HG03097 (cell line): ENCODE results near the gene TLCD3B.
A peak's percentile ranks its signal among the peaks of the same experiment; 100 is the strongest.
"Not testable (repeated sequence)": the region's sequence is repeated elsewhere in the genome, so short reads cannot be mapped to it uniquely, and the experiment has no call there.

ENCODE experiments used
- ATAC-seq: cut with Tn5 transposase; IDR thresholded peaks from one replicate; pipeline ENCODE4 v1.9.1; 2021; ENCODE audit not compliant: unreplicated experiment, low FRiP score

Gene TLCD3B

GRCh38 chr16:30063278-30063892 is 32.3 kb upstream of the TLCD3B start:
- ATAC-seq = no peak

GRCh38 chr16:30060836-30061554 is 29.9 kb upstream of the TLCD3B start:
- no peak for ATAC-seq

GRCh38 chr16:30060346-30060745 is 29.3 kb upstream of the TLCD3B start:
- ATAC-seq = no peak

GRCh38 chr16:30054959-30055553 is 24.0 kb upstream of the TLCD3B start:
- ATAC-seq = no peak

GRCh38 chr16:30054451-30054850 is 23.4 kb upstream of the TLCD3B start:
- ATAC-seq = no peak

- no peak for ATAC-seq
These were observed 22.4 kb upstream of the TLCD3B start for GRCh38 chr16:30053376-30054015.

DNA sequence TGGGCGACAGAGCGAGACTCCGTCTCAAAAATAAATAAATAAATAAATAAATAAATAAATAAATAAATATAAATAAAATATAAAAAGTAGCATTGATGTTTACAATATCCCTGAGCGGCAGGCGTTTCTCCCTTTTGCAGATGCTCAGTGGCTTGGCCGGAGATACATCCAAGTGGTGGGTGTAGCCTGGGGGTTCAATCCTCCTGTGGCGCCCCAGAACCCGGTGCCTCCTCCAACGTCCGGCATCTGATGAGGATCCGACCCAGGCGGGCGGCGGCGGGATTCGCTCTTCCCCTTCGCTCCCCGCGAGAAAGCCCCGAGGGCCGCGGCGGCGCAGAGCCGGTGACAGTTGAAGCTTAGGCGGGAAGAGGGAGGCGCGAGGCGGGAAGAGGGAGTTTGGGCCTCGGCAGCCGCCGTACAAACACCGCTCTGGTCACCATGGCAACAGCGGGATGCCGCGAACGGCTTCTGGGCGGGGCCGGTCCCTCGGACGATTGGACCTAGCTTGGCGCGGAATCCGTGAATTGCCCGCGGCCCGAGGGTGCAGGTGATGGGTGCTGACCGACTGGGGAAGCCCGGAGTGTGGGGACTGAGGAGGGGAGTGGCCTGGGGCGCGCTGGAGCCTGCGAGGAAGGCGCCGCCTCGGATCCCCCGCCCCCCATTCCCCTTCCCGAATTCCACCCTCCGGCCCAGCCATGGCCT is 21.8 kb upstream of the TLCD3B start:
- ATAC-seq = peak; percentile 61

GRCh38 chr16:30051518-30051917 is 20.4 kb upstream of the TLCD3B start:
- ATAC-seq = no peak

GRCh38 chr16:30049871-30050270 is 18.8 kb upstream of the TLCD3B start:
- no peak for ATAC-seq

DNA sequence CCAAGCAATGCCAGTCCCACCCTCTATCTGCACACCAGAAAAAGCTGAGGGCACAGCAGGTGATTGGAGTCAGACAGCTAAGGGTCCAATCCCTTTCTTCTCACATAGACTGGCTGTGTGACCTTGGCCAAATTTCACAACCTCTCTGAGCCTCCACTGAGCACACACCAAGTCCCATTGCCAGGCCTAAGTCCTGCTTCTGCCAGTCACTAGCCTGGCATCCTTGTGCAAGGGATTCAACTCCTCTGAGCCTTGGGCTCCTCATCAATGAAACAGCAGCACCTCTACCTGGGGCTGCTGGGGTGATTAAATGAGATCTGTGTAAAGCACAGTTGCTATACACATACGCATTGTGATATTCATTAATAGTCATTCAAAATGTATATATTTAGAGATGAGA is 15.5 kb upstream of the TLCD3B start:
- ATAC-seq = no peak

- no peak for ATAC-seq
These were observed 15.1 kb upstream of the TLCD3B start for GRCh38 chr16:30046178-30046577.

DNA sequence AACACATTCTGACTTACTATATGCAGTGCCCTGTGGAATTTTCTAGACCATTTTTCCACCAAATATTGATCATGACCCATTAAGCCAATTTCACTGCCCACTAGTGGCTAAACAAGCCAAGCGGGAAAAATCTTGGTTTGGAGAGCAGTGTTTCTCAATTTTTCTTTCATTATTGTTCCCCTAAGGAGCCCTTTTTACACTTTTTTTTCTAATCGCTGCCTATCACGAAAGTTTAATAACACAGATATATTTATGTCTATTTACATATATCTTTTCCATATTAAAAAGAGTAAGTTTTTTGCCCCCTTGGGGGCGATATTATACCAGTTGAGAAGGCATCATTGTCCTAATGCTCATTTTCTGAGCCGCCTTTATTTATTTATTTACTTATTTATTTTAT is 10.8 kb upstream of the TLCD3B start:
- no peak for ATAC-seq

DNA sequence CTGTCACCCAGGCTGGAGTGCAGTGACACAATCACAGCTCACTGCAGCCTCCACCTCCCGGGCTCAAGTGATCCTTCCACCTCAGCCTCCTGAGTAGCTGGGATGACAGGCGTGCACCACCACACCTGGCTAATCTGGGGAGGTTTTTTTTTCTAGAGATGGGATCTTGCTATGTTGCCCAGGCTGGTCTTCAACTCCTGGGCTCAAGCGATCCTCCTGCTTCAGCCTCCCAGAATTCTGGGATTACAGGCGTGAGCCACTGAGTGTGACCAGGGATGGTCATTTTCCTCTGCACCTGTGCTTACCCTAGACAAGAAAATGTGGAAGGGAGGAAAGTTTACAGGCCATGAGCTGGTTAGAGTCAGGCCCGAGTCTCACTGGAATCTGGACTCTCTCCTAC is 9.6 kb upstream of the TLCD3B start:
- not testable (repeated sequence) for ATAC-seq

- no peak for ATAC-seq
These were observed 9.2 kb upstream of the TLCD3B start for GRCh38 chr16:30040221-30040620.

DNA sequence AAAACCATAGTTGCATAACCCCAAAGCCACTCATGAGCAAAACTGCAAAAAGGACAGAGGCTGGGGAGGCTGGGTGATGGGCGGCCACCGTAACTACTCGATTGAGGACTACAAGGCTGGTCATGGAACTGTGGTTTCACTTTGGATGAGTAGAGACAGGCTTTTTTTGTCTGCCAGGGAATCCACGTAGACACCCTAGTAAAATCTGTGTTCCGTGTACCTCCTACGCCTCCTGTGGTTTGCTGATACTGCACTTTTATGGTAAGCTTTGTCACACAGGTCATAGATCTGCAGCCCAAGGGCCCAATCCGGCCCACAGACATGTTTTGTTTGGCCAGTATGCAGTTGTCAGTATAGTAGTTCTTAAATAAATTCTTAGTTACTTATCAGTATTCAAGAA is 2.2 kb upstream of the TLCD3B start:
- ATAC-seq = no peak

GRCh38 chr16:30032083-30032819 is 1.2 kb upstream of the TLCD3B start:
- ATAC-seq = no peak

DNA sequence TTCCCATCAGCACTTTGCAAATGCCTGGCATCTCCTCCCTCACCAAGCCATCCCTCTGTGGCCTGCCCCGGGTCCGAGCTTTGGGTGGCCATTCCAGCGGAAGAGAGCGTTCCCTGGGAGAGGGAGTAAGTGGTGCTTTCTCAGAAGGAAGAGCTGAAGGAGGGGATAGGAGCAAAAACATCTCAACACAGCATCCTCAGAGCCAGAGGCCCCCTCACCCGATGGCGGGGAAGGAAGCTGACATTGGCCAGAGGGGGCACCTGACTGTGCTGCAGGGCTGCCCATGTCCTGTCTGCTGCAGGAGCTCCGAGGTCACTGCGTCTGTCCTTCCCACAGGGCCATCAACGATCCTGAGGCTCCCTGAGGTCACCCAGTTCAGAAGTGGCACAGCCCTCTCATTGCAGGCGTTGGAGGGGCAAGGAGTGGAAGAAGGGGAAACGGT is 427 bp upstream of the TLCD3B start:
- ATAC-seq = no peak

- ATAC-seq = no peak
These were observed 923 bp downstream of the TLCD3B start for GRCh38 chr16:30030011-30030685.

DNA sequence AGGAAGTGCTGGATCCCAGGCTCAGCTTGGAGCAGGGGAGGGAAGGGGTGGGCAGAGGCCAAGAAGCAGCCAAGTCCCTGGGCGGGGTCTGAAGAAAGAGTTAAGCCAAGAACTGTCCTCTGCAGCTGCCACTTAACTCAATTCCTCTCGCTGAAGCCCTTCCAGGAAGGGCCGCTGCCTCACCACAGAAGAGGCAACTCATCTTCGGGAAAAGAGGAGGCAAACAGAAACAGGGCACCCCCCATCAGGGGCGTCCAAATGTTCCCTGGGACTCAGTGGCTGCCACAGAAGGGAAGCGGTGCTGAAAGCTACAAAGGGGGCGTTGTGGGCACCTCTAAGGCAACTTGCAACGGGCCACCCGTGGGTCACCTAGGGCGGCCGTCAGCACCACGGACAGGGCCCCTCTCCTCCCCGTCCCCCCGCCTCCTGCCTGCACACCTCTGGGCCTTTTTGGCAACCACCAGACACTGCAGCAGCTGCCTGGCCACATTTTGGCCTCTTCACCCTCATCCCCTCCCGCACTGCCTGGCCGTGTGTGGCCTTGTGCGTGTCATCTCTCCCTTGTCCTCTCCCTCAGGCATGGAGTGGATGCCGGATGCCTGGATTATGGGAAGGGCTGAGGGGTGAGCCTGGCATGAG is 2.5 kb downstream of the TLCD3B start:
- ATAC-seq = no peak
